Mucosa of stomach (tissue), 1 donor: Measurements from ENCODE around the gene KCNQ4.

Source experiments
- H3K27me3 ChIP-seq: one replicate; pipeline ENCODE4 v1.7.0; 2013; ENCODE audit warnings: mild to moderate bottlenecking, low read length; ENCODE audit not compliant: control insufficient read depth, insufficient read depth
- H3K36me3 ChIP-seq: one replicate; pipeline ENCODE4 v1.7.0; 2013; ENCODE audit warnings: low read length; ENCODE audit not compliant: control insufficient read depth, insufficient read depth
- H3K4me1 ChIP-seq: one replicate; pipeline ENCODE4 v1.7.0; 2013; ENCODE audit warnings: mild to moderate bottlenecking, low read length; ENCODE audit not compliant: control insufficient read depth, insufficient read depth
- H3K4me3 ChIP-seq: one replicate; pipeline ENCODE4 v1.7.0; 2013; ENCODE audit warnings: low read length
- H3K9ac ChIP-seq: one replicate; pipeline ENCODE4 v1.7.0; 2013; ENCODE audit warnings: mild to moderate bottlenecking, low read length, moderate library complexity
- H3K9me3 ChIP-seq: one replicate; pipeline ENCODE4 v1.7.0; 2013; ENCODE audit warnings: mild to moderate bottlenecking, low read length, moderate library complexity; ENCODE audit not compliant: control insufficient read depth
- donor health status: Pancreatic carcinoma.

The KCNQ4 gene

DNA sequence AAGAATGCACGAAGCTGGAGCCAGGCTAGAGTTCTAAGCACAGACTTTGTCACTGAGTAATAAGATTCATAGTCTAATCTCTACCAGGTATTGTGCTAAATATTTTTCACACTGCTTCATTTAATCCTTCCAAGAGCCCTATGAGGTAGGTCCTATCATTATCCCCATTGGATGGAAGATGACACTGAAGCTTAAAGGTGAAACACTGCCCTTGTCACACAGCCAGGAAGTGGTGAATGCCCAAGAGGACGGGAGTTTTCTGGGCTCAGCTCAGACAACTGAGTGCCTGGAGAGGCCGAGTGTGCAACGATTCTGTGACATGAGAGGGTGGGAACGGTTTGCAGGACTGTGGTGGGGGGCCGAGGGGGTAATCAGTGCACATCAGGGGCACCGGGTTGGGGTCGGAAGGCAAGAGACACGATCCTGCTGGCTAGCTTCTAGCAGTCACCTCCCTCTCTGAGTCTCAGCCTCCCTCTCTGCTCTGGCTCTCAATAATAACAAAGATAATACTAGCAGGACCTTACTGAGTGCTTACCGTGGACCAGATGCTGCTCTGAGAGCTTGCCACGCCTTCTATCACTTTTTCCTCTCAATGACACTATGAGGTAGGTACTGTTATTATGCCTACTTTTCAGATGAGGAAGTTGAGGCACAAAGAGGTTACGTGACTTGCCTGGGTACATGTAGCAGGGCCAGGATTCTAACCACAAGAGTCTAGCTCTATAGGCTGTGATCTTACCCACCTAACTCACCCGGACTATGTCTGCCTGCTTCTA, 12.4 kb downstream of the KCNQ4 start:
- H3K36me3 ChIP-seq, result no peaks in the 10 kb centered on the region
- no peaks in the 10 kb centered on the region for H3K9me3 ChIP-seq
- peaks cover 26% of the 10 kb centered on the region for H3K4me1 ChIP-seq
- H3K4me3 ChIP-seq, result no peak overlapping the region
- H3K27me3 ChIP-seq, result no peaks in the 10 kb centered on the region
- H3K9ac ChIP-seq, result no peak overlapping the region

DNA sequence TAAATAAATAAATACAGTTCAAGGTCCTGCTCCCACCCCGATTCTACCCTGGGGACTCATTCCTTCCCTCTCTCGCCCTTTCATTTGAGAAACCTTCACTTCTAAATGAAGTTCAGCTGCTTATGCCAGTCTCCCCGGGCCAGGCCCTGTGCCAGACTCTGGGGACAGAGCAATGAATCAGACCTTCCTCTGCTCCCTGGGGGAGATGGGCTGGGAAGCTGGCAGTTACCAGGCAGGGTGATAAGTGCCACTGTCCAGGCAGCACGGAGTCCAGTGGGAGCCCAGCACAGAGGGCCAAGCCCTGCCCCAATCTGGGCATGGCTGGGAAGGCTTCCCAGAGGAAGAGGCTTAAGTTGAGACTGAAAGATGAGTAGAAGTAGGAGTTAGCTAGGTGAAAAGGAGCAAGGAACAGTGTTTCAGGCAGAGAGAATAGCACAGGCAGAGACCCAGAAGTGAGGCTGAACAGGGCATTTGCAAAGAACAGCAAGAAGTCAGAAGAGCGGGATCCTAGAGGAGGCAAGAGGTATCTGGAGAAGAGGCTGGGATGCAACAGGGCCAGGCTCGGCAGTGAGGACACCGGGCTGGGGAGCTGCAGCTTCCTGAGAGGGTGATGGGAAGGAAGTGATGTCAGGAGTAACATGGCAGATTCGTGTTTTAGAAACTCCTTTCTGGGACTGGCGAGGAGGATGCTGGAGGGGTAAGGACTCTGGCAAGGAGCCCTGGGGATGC, 13.5 kb downstream of the KCNQ4 start:
- Histone ChIP-seq H3K9ac (peak overlapping the region; percentile 22), H3K4me3 (no peak overlapping the region), H3K4me1 (peaks cover 37% of the 10 kb centered on the region), H3K36me3 (no peaks in the 10 kb centered on the region), H3K27me3 (no peaks in the 10 kb centered on the region), H3K9me3 (no peaks in the 10 kb centered on the region)

DNA sequence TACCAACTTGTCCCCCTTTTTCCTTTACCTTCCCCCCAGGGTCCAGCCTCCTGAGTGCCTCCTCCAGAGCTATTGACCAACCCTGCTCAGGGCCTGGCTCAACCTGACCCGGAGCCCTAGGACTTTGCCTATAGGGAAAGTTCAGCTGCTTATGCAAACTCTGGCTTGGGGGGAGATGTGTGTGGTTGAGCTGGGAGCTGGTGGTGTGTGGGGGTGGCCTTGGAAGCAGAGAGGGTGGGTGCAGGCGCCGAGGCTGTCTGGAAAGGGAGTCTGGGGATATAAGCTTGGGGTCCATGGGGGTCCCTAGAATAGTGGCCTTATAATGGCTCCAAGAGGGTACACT, 14.1 kb downstream of the KCNQ4 start:
- Histone ChIP-seq H3K4me1 (peaks cover 40% of the 10 kb centered on the region), H3K4me3 (no peak overlapping the region), H3K27me3 (no peaks in the 10 kb centered on the region), H3K9me3 (no peaks in the 10 kb centered on the region), H3K9ac (no peak overlapping the region), H3K36me3 (no peaks in the 10 kb centered on the region)

DNA sequence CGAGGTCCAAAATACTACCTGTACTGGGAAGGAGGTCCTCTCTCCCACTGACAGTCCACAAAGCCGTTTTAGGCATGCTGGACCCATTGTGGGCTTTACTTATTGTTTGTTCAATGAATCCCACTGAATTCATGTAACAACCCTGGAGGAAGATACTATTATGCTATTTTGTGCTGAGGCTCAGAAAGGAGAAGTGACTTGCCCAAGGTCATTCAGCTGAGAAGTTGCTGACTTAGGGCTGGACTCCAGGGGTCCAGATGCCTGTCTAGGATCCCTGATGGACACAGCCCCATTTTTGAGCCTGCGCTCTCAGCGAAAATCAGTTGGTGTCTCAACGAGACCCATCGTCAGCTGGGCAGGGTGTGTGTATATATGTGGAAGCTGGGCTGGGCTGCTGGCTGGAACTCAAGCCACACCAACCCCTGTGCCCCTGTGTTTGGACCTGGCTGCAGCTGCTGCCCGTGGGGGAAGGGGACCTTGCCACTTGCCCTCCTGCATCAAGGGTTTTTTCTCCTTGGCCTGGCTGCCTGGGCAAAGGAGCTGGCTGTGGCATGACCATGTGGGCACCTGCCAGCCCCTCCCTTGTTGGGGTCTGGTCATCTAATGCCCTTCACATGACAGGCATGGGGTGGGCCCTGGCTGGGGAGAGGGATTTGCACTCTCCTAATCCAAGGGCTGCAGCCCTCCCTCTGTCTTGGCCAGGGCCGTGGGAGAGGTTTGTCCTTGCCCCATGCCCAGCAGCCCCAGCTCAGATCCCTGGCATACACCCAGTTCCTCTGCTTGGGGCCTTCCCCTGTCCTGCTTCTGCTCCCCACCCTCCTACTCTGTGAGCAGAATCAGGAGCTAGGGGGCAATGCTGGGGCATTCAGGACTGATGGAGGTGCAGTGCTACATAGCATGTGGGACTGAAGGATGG, 15.0 kb downstream of the KCNQ4 start:
- no peak overlapping the region for H3K9ac ChIP-seq
- no peaks in the 10 kb centered on the region for H3K9me3 ChIP-seq
- peaks cover 47% of the 10 kb centered on the region for H3K4me1 ChIP-seq
- H3K4me3 ChIP-seq, result no peak overlapping the region
- H3K27me3 ChIP-seq, result no peaks in the 10 kb centered on the region
- no peaks in the 10 kb centered on the region for H3K36me3 ChIP-seq

DNA sequence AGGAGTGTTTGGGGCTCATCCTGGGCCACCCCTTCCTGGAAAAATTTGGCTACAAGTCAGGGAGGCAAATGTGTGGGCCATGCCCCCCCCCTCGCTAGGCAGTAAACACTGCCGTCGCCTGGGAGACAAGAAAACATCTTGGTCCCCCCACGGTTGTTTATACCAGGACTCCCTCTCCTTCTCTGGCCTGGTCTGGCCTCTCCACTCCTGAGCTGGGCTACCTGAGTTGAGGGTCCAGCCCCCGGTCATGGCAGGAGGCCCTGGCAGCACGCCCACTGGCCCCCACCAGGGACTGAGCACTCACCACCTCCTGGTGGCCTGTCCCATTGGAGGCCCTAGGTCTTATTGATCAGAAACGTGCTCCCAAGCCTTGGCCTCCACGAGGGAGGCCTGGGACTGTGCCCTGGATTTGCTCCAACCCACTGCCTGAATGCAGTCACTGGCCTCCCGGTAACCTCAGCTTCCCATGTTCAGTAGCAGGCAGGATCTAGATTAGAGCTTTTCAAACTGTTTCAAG, 15.8 kb downstream of the KCNQ4 start:
- H3K9me3 ChIP-seq, result no peaks in the 10 kb centered on the region
- no peak overlapping the region for H3K9ac ChIP-seq
- no peaks in the 10 kb centered on the region for H3K27me3 ChIP-seq
- H3K4me1 ChIP-seq, result peaks cover 47% of the 10 kb centered on the region
- H3K4me3 ChIP-seq, result no peak overlapping the region
- no peaks in the 10 kb centered on the region for H3K36me3 ChIP-seq

DNA sequence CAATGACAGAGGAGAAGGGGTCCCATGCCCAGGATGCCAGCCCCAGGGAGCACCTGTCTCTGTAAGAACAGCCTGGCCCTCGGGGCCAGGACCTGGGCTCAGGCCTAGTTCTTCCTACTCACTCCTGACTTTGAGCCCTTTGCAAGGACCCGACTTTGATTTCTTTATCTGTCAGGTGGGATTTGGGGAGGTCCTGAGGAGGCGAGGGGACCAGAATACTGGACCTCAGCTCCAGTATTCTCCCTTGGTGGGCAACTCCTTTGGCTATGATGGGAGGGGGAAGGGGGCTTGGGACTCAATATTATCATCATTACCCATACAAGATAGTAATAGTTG, 18.1 kb downstream of the KCNQ4 start:
- H3K36me3 ChIP-seq, result no peaks in the 10 kb centered on the region
- H3K4me3 ChIP-seq, result peak overlapping the region; percentile 45
- H3K9me3 ChIP-seq, result no peaks in the 10 kb centered on the region
- peaks cover 47% of the 10 kb centered on the region for H3K4me1 ChIP-seq
- H3K9ac ChIP-seq, result peak overlapping the region; percentile 51
- H3K27me3 ChIP-seq, result no peaks in the 10 kb centered on the region

DNA sequence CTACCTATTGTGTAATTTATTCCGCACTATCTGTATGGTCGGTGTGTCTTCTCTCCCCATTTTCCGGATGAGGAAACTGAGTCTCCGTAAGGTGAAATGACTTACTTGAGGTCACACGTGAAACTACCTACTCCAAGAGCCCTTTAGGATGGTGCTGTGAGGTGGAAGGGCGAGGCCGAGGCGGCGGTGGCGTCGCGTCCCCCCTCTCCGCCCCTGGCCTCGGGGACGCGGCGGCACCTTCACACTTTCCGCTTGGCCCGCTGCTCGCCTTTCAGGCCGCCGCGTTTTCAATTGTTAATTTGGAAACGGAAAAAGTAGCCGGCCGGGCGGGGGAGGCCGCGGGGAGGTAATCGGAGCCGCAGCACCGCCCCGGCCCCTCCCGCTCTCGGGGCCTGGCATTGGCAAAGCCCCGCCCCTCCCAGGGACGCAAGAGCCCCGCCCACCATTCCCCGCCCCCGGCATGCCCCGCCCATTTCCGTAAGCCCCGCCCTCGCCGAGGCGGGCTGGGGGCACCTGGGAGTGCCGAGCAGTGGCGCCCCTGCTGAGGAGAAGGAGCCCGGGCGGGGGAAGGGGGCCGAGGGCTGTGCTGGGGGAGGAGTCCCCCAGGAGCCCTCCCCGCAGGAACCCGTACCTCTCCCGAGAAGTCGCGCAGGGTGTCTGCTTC, 18.6 kb downstream of the KCNQ4 start:
- peak overlapping the region; percentile 45 for H3K4me3 ChIP-seq
- peaks cover 43% of the 10 kb centered on the region for H3K4me1 ChIP-seq
- H3K9me3 ChIP-seq, result no peaks in the 10 kb centered on the region
- peak overlapping the region; percentile 51 for H3K9ac ChIP-seq
- H3K27me3 ChIP-seq, result no peaks in the 10 kb centered on the region
- no peaks in the 10 kb centered on the region for H3K36me3 ChIP-seq

DNA sequence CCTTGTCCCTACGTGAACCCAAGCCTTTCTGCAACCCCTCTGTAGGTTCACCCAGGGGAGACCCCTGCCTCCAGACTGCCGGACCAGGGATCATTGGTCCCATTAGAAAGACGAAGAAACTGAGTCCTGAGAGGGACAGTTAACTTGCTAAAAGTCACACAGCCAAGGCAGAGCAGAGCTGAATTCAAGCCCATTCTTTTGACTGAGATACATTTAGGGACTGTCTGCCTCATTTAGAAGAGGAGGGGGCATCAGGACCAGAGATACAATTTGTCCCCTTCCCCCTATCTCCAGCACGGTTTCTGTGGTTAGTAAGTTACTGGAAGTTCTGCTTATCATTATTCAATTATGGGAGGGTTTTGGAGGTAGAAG, 19.1 kb downstream of the KCNQ4 start:
- Histone ChIP-seq H3K9ac (no peak overlapping the region), H3K9me3 (no peaks in the 10 kb centered on the region), H3K27me3 (no peaks in the 10 kb centered on the region), H3K4me3 (peak overlapping the region; percentile 8), H3K4me1 (peaks cover 42% of the 10 kb centered on the region), H3K36me3 (no peaks in the 10 kb centered on the region)

DNA sequence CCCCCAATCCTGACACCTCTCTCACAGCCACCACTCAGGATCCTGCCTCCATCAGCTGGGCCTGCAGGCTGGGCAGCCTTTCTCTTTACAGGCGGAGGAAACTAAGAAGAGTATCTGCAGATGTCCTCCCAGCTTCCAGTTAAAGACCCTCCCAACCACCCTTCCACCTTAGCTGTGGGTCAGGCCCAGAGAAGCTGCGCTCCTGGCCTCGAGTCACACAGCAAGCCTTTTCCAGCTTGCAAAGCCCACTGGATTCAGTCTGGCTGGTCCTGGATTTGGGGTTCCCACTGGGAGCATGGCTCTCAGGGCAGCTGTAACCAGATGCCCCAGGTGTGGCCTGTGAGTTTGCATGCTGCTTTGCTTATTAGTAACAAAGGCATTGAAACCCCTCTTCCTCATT, 19.9 kb downstream of the KCNQ4 start:
- no peak overlapping the region for H3K9ac ChIP-seq
- no peaks in the 10 kb centered on the region for H3K27me3 ChIP-seq
- peaks cover 42% of the 10 kb centered on the region for H3K4me1 ChIP-seq
- no peak overlapping the region for H3K4me3 ChIP-seq
- H3K36me3 ChIP-seq, result no peaks in the 10 kb centered on the region
- H3K9me3 ChIP-seq, result no peaks in the 10 kb centered on the region

DNA sequence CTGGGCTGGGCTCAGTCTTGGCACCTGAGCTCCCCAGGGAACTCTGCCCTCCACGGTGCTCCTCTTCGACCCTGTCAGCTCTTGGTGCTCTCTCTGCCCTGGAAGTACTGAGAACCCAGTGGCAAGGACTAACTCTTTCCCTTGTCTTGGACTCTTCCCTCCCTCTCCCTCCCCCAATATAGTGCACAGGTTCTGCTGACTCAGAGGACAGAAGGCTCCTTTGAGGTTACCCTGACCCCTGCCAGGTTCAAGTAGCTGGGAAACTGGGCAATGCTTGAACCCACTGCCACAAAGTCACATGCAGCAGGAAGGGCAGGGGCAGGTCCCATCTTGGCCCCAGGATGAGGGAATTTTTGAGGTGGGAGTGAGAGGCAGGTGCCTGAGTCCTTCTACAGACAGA, 20.3 kb downstream of the KCNQ4 start:
- Histone ChIP-seq H3K9me3 (no peaks in the 10 kb centered on the region), H3K9ac (no peak overlapping the region), H3K36me3 (no peaks in the 10 kb centered on the region), H3K4me1 (peaks cover 38% of the 10 kb centered on the region), H3K27me3 (no peaks in the 10 kb centered on the region), H3K4me3 (no peak overlapping the region)

DNA sequence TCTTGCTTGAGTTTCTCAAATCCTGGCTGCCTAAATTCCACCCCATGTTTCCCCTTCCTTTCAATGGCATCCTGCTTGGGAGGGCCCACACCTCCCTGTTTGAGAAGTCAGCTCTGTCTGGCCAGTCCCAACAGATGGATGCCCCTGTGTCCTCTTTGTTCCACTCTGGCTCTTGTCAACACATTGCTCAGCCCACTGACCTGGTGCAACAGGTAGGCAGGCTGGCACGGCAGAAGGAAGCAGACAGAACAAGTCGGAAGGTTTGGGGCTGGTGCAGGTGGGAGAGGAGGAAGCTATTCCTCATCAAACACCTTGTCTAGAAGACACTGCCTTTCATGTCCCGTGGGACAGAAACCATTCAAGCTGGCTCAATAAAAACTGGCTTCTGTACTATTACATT, 22.7 kb downstream of the KCNQ4 start:
- no peak overlapping the region for H3K4me3 ChIP-seq
- H3K9me3 ChIP-seq, result no peaks in the 10 kb centered on the region
- H3K36me3 ChIP-seq, result no peaks in the 10 kb centered on the region
- peaks cover 19% of the 10 kb centered on the region for H3K4me1 ChIP-seq
- H3K27me3 ChIP-seq, result no peaks in the 10 kb centered on the region
- no peak overlapping the region for H3K9ac ChIP-seq
